GM20000 (cell line): ENCODE data around the gene SH3D19.
"Not testable (repeated sequence)": the region's sequence is repeated elsewhere in the genome, so short reads cannot be mapped to it uniquely, and the experiment has no call there.

Source experiments
- DNase-seq: peaks from one replicate; pipeline ENCODE4 v3.0.0; 2012; ENCODE audit warnings: low spot score
- CTCF ChIP-seq: IDR thresholded peaks from 2 replicates; pipeline ENCODE4 v1.5.1; 2012; ENCODE audit warnings: mild to moderate bottlenecking, control low read depth; ENCODE audit errors: extremely low read depth, missing control alignments

SH3D19 gene

GRCh38 chr4:151267104-151267503 is 58.3 kb downstream of the SH3D19 start:
- no peak for TF ChIP-seq CTCF
- DNase-seq: no peak

- no peak for TF ChIP-seq CTCF
- no peak for DNase-seq
These were observed 58.9 kb downstream of the SH3D19 start for GRCh38 chr4:151266497-151266896.

GRCh38 chr4:151263455-151263854 is 62.0 kb downstream of the SH3D19 start:
- DNase-seq: no peak
- TF ChIP-seq CTCF: no peak

GRCh38 chr4:151260526-151260925 is 64.9 kb downstream of the SH3D19 start:
- DNase-seq: no peak
- TF ChIP-seq CTCF: no peak

- TF ChIP-seq CTCF: no peak
- DNase-seq: no peak
These were observed 65.7 kb downstream of the SH3D19 start for GRCh38 chr4:151259752-151260151.

- TF ChIP-seq CTCF: no peak
- DNase-seq: no peak
These were observed 67.7 kb downstream of the SH3D19 start for GRCh38 chr4:151257704-151258103.

GRCh38 chr4:151256134-151256533 is 69.3 kb downstream of the SH3D19 start:
- TF ChIP-seq CTCF: no peak
- no peak for DNase-seq

- not testable (repeated sequence) for DNase-seq
These were observed 69.7 kb downstream of the SH3D19 start for GRCh38 chr4:151255680-151256079.

- DNase-seq: not testable (repeated sequence)
These were observed 70.2 kb downstream of the SH3D19 start for GRCh38 chr4:151255226-151255625.
